Measurements from ENCODE around the gene TSTD2. TPM values are rescaled to one million over a fixed set of nuclear protein-coding genes. Genes with fewer than 3 reads are reported as not detected.

The TSTD2 gene
- polyA plus RNA-seq, 1 of the 3 experiments (the other 2 are of a cell fraction): 11.5 TPM

GRCh38 chr9:97558701-97559101 lies 74.5 kb downstream of the TSTD2 start:
- POLR2A ChIA-PET: no interaction called here
- H3K27me3 ChIP-seq (ENCODE audit: insufficient read depth): 0 out of 2 replicates have a peak, but pooled peaks cover 16% of the 10 kb centered on the region
- CTCF ChIA-PET: interaction anchor here (0.8 to 2.0 kb wide), 5 partner anchors 15 to 56 kb away, joined by 3 to 7 read pairs (median 5); no protein-coding TSS in a partner anchor

GRCh38 chr9:97557606-97558095 lies 75.5 kb downstream of the TSTD2 start:
- no peak overlapping the region for H3K4me2 ChIP-seq
- no peaks in the 10 kb centered on the region for H3K9me3 ChIP-seq
- peak overlapping the region in 1 of 2 experiments; percentile 93; a peak in 2 of 4 replicates for H3K27ac ChIP-seq (ENCODE audit: low read depth in 2 of 2, low read length in 1 of 2)
- H4K20me1 ChIP-seq (ENCODE audit: insufficient read depth): no peaks in the 10 kb centered on the region
- H3K27me3 ChIP-seq (ENCODE audit: insufficient read depth): 0 out of 2 replicates have a peak, but pooled peaks cover 16% of the 10 kb centered on the region
- H3K4me3 ChIP-seq (ENCODE audit: low read depth in 2 of 2, low read length in 1 of 2): no peak overlapping the region
- no peaks in the 10 kb centered on the region for H3F3A ChIP-seq (replicated peaks; ENCODE audit: insufficient read depth)
- peak; percentile 77 for DNase-seq
- H3K79me2 ChIP-seq (ENCODE audit: insufficient read depth): no peaks in the 10 kb centered on the region
- 53% methylated on average over 7 of the region's 7 CpGs for WGBS (ENCODE audit: low lambda C conversion rate)
- no peaks in the 10 kb centered on the region for H3K9me2 ChIP-seq
- ChIA-PET CTCF (interaction anchor here (1.0 to 2.0 kb wide), 7 partner anchors 14 to 89 kb away, joined by 3 to 9 read pairs (median 6); no protein-coding TSS in a partner anchor), POLR2A (interaction anchor here (0.7 to 2.9 kb wide), 3 partner anchors 46 to 55 kb away, joined by 5 to 11 read pairs (median 7); no protein-coding TSS in a partner anchor)
- H3K9ac ChIP-seq: no peak overlapping the region
- H3K4me1 ChIP-seq (ENCODE audit: control insufficient read depth in 1 of 2, insufficient read depth in 2 of 2, low read depth in 1 of 2, low read length in 1 of 2): peaks cover 0 to 84% of the 10 kb centered on the region in 2 experiments; a peak in 2 of 4 replicates
- no peak overlapping the region for H2AFZ ChIP-seq (ENCODE audit: low read depth)
- H3K36me3 ChIP-seq (replicated peaks in 1 of 2; ENCODE audit: control insufficient read depth in 1 of 2, insufficient read depth in 2 of 2, low read length in 1 of 2): peaks cover 0 to 2% of the 10 kb centered on the region in 2 experiments
- TF ChIP-seq SIN3A (IDR thresholded peaks at IDR 0.05; ENCODE audit: borderline replicate concordance, low read depth, low read length): no peak
- TF ChIP-seq NRF1 (IDR thresholded peaks at IDR 0.05; ENCODE audit: low read depth, low read length): no peak
- TF ChIP-seq TEAD4 (IDR thresholded peaks at IDR 0.05; ENCODE audit: borderline replicate concordance, insufficient read depth): no peak
- TF ChIP-seq GATA2 (CRISPR knock-in tag; IDR thresholded peaks at IDR 0.05): peak; percentile 93
- peak in 1 of 2 experiments; percentile 69; a peak in 1 of 4 replicates for TF ChIP-seq EP300 (IDR thresholded peaks at IDR 0.05; ENCODE audit: borderline replicate concordance in 1 of 2, low read depth in 1 of 2, low read length in 1 of 2)
- TF ChIP-seq JUND (IDR thresholded peaks at IDR 0.05): no peak
- TF ChIP-seq SMC3 (IDR thresholded peaks at IDR 0.05; ENCODE audit: low read depth, low read length): no peak
- TF ChIP-seq GABPA (IDR thresholded peaks at IDR 0.05; ENCODE audit: low read depth): no peak
- TF ChIP-seq TCF12 (IDR thresholded peaks at IDR 0.05): peak; percentile 23; the same call in 1 of the 2 replicates
- no peak for TF ChIP-seq YY1 (IDR thresholded peaks at IDR 0.05; ENCODE audit: low read depth)
- TF ChIP-seq RCOR1 (IDR thresholded peaks at IDR 0.05; ENCODE audit: low read length): peak; percentile 94
- peak; percentile 81 for TF ChIP-seq FOXJ3 (CRISPR knock-in tag; IDR thresholded peaks at IDR 0.05)
- TF ChIP-seq NFIC (IDR thresholded peaks at IDR 0.05; ENCODE audit: borderline replicate concordance): no peak
- TF ChIP-seq IRF3 (IDR thresholded peaks at IDR 0.05; ENCODE audit: low read depth, low read length): no peak
- no peak for TF ChIP-seq EZH2phosphoT487 (IDR thresholded peaks at IDR 0.05; ENCODE audit: borderline replicate concordance, low read depth)
- no peak for TF ChIP-seq FOSL2 (IDR thresholded peaks at IDR 0.05; ENCODE audit: borderline replicate concordance, low read depth)

More at GRCh38 chr9:97558701-97559101, 74.5 kb downstream of the TSTD2 start:
- H2AFZ ChIP-seq (ENCODE audit: low read depth): no peak overlapping the region
- TF ChIP-seq IRF3 (IDR thresholded peaks at IDR 0.05; ENCODE audit: low read depth, low read length): no peak
- TF ChIP-seq JUND (IDR thresholded peaks at IDR 0.05): no peak
- TF ChIP-seq YY1 (IDR thresholded peaks at IDR 0.05; ENCODE audit: low read depth): no peak
- TF ChIP-seq PBX3 (IDR thresholded peaks at IDR 0.05): no peak
- no peak for TF ChIP-seq MXI1 (IDR thresholded peaks at IDR 0.05; ENCODE audit: low read depth, low read length)
- TF ChIP-seq RAD21 (IDR thresholded peaks at IDR 0.05; ENCODE audit: low read length): no peak
- no peak for TF ChIP-seq MAX (IDR thresholded peaks at IDR 0.05; ENCODE audit: low read depth)
- TF ChIP-seq POLR2AphosphoS5 (IDR thresholded peaks at IDR 0.05; ENCODE audit: low read depth, low read length): no peak
- no peaks in the 10 kb centered on the region for H3K9me3 ChIP-seq
- 62% methylated on average over 3 of the region's 3 CpGs for WGBS (ENCODE audit: low lambda C conversion rate)
- peak overlapping the region in 1 of 2 experiments; percentile 35; a peak in 2 of 4 replicates for H3K27ac ChIP-seq (ENCODE audit: low read depth in 2 of 2, low read length in 1 of 2)
- no peaks in the 10 kb centered on the region for H3F3A ChIP-seq (replicated peaks; ENCODE audit: insufficient read depth)
- H3K79me2 ChIP-seq (ENCODE audit: insufficient read depth): no peaks in the 10 kb centered on the region
- no peak overlapping the region for H3K4me3 ChIP-seq (ENCODE audit: low read depth in 2 of 2, low read length in 1 of 2)
- no peak overlapping the region for H3K9ac ChIP-seq
- no peaks in the 10 kb centered on the region for H4K20me1 ChIP-seq (ENCODE audit: insufficient read depth)
- H3K4me1 ChIP-seq (ENCODE audit: control insufficient read depth in 1 of 2, insufficient read depth in 2 of 2, low read depth in 1 of 2, low read length in 1 of 2): peaks cover 0 to 86% of the 10 kb centered on the region in 2 experiments; a peak in 2 of 4 replicates
- no peak overlapping the region for H3K4me2 ChIP-seq
- DNase-seq: no peak
- no peaks in the 10 kb centered on the region for H3K9me2 ChIP-seq
- H3K36me3 ChIP-seq (replicated peaks in 1 of 2; ENCODE audit: control insufficient read depth in 1 of 2, insufficient read depth in 2 of 2, low read length in 1 of 2): peaks cover 0 to 2% of the 10 kb centered on the region in 2 experiments

All from SK-N-SH (cell line).